HG03469 (cell line): ENCODE measurements around the gene EMP1.
"Not testable (repeated sequence)": the region's sequence is repeated elsewhere in the genome, so short reads cannot be mapped to it uniquely, and the experiment has no call there.

Experiments
- ATAC-seq: cut with Tn5 transposase; IDR thresholded peaks from one replicate; pipeline ENCODE4 v1.9.1; 2021; ENCODE audit warnings: mild to moderate bottlenecking, moderate library complexity, moderate number of reproducible peaks; ENCODE audit not compliant: unreplicated experiment

EMP1 gene

GRCh38 chr12:13253966-13254760, 57.6 kb downstream of the EMP1 start:
- no peak for ATAC-seq

GRCh38 chr12:13255792-13256691, 59.5 kb downstream of the EMP1 start:
- peak; percentile 91 for ATAC-seq

GRCh38 chr12:13256692-13257045, 60.1 kb downstream of the EMP1 start:
- no peak for ATAC-seq

- ATAC-seq: no peak
These were observed 60.9 kb downstream of the EMP1 start for GRCh38 chr12:13257356-13257875.

GRCh38 chr12:13258197-13258596, 61.7 kb downstream of the EMP1 start:
- ATAC-seq: no peak

GRCh38 chr12:13258717-13259119, 62.2 kb downstream of the EMP1 start:
- no peak for ATAC-seq

- ATAC-seq: not testable (repeated sequence)
These were observed 63.1 kb downstream of the EMP1 start for GRCh38 chr12:13259625-13260024.

- not testable (repeated sequence) for ATAC-seq
These were observed 71.3 kb downstream of the EMP1 start for GRCh38 chr12:13267826-13268225.

- no peak for ATAC-seq
These were observed 72.1 kb downstream of the EMP1 start for GRCh38 chr12:13268581-13268980.
